Measurements from ENCODE around the gene DEAF1.

DNA sequence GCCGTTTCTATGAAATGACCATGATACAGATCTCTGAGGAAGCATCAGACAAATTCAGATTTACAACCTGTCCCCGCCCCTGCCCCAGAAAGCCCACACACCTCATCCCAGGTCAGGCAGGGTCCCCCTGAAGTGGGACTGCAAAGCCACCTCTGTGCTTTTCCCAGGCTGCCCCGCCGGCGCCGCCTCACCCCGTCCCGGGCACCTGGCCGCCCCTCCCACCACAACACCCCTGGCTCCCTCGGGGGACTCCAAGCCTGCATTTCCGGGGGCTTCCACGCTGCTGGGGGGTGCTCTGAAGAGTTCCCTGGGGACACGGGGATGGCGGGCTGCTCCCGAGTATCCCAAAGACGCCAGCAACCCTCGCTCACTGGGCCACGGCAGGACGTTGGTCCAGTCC is 34.7 kb downstream of the DEAF1 start:
- TF ChIP-seq POLR2AphosphoS5 (IDR thresholded peaks at IDR 0.05; ENCODE audit: insufficient read depth, low read depth, low read length) (no peak), POLR2A (IDR thresholded peaks at IDR 0.05; ENCODE audit: low read depth, low read length) (no peak)
- TF ChIP-seq, protein P1, sequence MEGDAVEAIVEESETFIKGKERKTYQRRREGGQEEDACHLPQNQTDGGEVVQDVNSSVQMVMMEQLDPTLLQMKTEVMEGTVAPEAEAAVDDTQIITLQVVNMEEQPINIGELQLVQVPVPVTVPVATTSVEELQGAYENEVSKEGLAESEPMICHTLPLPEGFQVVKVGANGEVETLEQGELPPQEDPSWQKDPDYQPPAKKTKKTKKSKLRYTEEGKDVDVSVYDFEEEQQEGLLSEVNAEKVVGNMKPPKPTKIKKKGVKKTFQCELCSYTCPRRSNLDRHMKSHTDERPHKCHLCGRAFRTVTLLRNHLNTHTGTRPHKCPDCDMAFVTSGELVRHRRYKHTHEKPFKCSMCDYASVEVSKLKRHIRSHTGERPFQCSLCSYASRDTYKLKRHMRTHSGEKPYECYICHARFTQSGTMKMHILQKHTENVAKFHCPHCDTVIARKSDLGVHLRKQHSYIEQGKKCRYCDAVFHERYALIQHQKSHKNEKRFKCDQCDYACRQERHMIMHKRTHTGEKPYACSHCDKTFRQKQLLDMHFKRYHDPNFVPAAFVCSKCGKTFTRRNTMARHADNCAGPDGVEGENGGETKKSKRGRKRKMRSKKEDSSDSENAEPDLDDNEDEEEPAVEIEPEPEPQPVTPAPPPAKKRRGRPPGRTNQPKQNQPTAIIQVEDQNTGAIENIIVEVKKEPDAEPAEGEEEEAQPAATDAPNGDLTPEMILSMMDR (IDR thresholded peaks at IDR 0.05; ENCODE audit: extremely low read depth in 1 of 2, insufficient read depth in 1 of 2, low read depth in 1 of 2, low read length in 2 of 2), result no peak

All from endothelial cell of umbilical vein (primary cell).